Endothelial cell of hepatic sinusoid (primary cell): Measurements from ENCODE around the gene CSF3.
"Not testable (repeated sequence)": the region's sequence is repeated elsewhere in the genome, so short reads cannot be mapped to it uniquely, and the experiment has no call there.

Source experiments
- in situ Hi-C: cut with HindIII; loops from 2 replicates; pipeline ENCODE4 v1.10.0; 2017; ENCODE audit warnings: low sequenced_read_pairs

The CSF3 gene

DNA sequence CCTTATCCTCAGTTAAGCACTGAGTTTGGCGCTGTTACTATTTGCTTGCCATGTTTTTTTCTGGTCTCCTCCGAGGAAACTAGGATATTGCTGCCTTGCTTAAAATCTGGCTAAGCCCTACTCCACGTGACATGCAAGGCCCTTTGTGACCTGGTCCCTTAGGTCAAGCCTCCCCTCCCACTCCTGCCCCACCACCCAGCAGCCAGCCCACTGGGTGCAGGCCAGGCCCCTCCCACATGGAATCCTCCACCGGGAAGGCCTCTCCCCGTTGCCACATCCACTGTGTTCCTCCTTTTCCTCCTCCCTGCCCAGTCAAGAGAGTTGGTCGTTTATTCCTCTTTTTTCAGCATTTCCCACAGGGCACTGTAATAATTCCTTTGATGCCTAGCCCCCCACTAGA is 18.4 kb upstream of the CSF3 start:
- in situ Hi-C loops: no loop called here

DNA sequence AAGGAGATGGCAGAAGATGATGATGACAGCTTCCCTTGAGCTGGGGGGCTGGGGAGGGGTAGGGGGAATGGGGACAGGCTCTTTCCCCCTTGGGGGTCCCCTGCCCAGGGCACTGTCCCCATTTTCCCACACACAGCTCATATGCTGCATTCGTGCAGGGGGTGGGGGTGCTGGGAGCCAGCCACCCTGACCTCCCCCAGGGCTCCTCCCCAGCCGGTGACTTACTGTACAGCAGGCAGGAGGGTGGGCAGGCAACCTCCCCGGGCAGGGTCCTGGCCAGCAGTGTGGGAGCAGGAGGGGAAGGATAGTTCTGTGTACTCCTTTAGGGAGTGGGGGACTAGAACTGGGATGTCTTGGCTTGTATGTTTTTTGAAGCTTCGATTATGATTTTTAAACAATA is 17.7 kb upstream of the CSF3 start:
- in situ Hi-C loops: no loop called here

- in situ Hi-C loops: no loop called here
These were observed 16.2 kb upstream of the CSF3 start for GRCh38 chr17:39999067-39999466.

GRCh38 chr17:40000161-40000560 is 15.1 kb upstream of the CSF3 start:
- in situ Hi-C loops: no loop called here

DNA sequence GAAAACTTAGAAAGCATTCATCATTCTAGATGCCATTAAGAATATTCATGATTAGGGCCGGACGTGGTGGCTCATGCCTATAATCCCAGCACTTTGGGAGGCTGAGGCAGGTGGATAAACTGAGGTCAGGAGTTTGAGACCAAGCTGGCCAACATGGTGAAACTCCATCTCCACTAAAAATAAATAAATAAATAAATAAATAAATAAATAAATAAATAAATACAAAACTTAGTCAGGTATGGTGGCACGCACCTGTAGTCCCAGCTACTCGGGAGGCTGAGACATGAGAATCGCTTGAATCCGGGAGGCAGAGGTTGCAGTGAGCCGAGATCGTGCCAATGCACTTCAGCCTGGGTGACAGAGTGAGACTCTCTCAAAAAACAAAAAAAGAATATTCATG is 13.9 kb upstream of the CSF3 start:
- in situ Hi-C loops: not testable (repeated sequence)

- in situ Hi-C loops: no loop called here
These were observed 11.2 kb upstream of the CSF3 start for GRCh38 chr17:40004072-40004471.

DNA sequence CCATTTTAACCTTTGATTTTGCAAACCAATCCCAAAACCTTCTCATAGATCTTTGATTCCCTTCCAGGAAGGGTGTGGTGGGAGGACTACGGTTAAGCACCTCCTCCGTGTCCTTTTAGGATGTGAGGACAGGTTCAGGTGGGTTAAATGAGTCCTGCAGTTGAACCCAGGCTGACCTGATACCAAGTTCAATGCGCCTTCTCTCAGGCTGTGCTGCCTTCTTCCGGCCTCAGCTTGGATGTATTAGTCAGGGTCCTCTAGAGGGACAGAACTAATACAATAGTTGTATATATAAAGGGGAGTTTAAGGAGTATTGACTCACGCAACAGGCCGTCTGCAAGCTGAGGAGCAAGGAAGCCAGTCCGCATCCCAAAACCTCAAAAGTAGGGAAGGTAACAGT is 10.5 kb upstream of the CSF3 start:
- in situ Hi-C loops: no loop called here

DNA sequence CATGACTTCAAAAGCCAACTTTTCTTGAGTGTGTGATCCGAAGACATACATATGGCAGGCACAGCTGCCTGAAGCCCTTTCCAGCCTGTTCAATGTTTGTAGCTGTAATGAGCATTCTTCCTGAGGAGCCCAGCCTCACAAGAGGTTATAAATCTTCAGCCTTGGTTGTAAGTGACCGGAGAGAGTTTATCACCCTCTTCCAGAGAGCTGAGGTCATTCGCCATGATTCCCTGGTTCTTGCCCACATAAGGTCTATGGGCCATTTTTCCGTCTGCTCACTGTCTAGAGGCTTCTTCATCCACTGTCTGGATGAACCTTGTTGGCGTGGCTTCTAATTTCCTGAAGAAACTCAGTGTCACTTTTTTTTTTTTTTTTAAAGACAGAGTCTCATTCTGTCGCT is 9.7 kb upstream of the CSF3 start:
- in situ Hi-C loops: no loop called here

GRCh38 chr17:40010946-40011500 is 4.2 kb upstream of the CSF3 start:
- in situ Hi-C loops: not testable (repeated sequence)

DNA sequence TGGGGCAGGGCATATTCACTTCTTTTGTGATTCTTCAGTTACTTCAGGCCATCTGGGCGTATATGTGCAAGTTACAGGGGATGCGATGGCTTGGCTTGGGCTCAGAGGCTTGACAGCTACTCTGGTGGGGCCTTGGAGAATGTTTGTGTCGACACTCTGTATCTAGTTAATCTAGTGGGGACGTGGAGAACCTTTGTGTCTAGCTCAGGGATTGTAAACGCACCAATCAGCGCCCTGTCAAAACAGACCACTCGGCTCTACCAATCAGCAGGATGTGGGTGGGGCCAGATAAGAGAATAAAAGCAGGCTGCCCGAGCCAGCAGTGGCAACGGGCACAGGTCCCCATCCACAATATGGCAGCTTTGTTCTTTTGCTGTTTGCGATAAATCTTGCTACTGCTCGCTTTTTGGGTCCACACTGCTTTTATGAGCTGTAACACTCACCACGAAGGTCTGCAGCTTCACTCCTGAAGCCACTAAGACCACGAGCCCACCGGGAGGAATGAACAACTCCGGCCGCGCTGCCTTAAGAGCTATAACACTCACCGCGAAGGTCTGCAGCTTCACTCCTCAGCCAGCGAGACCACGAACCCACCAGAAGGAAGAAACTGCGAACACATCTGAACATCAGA is 3.1 kb upstream of the CSF3 start:
- in situ Hi-C loops: not testable (repeated sequence)

GRCh38 chr17:40014375-40014980 is 762 bp upstream of the CSF3 start:
- in situ Hi-C loops: no loop called here

DNA sequence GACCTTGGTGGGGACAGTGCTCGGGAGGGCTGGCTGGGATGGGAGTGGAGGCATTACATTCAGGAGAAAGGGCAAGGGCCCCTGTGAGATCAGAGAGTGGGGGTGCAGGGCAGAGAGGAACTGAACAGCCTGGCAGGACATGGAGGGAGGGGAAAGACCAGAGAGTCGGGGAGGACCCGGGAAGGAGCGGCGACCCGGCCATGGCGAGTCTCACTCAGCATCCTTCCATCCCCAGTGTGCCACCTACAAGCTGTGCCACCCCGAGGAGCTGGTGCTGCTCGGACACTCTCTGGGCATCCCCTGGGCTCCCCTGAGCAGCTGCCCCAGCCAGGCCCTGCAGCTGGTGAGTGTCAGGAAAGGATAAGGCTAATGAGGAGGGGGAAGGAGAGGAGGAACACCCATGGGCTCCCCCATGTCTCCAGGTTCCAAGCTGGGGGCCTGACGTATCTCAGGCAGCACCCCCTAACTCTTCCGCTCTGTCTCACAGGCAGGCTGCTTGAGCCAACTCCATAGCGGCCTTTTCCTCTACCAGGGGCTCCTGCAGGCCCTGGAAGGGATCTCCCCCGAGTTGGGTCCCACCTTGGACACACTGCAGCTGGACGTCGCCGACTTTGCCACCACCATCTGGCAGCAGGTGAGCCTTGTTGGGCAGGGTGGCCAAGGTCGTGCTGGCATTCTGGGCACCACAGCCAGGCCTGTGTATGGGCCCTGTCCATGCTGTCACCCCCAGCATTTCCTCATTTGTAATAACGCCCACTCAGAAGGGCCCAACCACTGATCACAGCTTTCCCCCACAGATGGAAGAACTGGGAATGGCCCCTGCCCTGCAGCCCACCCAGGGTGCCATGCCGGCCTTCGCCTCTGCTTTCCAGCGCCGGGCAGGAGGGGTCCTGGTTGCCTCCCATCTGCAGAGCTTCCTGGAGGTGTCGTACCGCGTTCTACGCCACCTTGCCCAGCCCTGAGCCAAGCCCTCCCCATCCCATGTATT is 1.1 kb downstream of the CSF3 start:
- in situ Hi-C loops: no loop called here

- in situ Hi-C loops: no loop called here
These were observed 2.3 kb downstream of the CSF3 start for GRCh38 chr17:40017422-40018080.

GRCh38 chr17:40018211-40019121 is 3.2 kb downstream of the CSF3 start:
- in situ Hi-C loops: no loop called here

DNA sequence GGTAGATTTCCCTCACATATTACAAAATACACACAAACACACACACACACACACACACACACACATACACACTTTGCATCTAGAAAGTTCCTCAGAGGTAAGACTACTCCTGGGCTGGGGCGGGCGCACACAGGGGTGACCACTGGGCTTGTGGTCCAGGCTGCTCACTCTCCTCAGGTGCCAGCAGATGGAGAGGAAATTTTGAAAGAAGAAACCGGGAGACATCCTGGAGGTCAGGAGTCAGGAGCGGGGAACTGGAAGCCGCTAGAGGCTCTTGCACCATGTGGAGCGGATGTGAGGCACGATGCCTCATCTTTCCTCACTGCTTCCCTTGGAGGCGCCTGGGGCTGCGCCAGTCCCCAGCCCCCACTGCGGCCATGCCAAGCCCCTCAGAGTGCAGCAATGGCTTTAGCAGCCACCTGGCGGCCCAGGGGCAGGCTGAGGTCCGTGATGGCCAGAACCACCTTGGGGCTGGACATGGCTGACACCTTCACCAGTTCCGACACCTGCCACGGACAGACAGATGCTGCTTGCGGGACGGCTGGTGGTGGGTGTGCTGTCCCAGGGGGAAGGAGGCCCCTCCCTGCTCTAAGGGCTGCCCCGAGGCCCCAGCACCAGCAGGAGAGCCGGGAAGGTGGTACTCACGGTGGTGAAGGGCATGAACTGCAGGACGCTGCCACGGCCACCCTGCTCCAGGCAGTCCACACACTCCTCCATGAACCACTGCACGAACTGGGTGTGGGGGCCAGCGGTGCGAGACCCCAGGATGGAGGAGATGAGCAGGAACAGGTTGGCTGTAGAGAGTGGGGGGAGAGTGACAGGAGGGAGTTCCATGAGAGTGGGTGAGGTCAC is 4.1 kb downstream of the CSF3 start:
- in situ Hi-C loops: no loop called here

- in situ Hi-C loops: no loop called here
These were observed 4.9 kb downstream of the CSF3 start for GRCh38 chr17:40020146-40020545.

GRCh38 chr17:40021451-40021971 is 6.3 kb downstream of the CSF3 start:
- in situ Hi-C loops: no loop called here

DNA sequence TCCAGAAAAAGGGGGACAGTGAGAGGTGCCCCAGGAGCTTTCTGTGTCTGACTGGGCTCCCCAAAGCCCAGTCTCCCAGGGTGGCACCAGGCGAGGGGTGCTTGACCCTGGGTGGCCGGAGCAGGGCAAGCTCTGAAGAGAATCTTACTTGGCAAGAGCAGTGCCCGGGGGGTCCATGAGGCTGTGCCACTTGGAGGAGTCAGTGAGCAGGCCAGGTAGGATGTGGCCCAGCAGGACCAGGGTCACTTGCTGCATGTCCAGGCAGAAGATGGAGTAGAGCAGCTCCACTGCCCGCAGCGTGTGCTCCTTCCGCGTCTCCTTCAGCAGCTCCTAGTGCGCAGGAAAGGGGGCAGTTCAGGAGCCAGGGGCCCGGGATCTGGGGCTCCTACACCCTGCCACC is 7.3 kb downstream of the CSF3 start:
- in situ Hi-C loops: no loop called here
